Measurements from ENCODE around the gene ST3GAL4.

Gene ST3GAL4

DNA sequence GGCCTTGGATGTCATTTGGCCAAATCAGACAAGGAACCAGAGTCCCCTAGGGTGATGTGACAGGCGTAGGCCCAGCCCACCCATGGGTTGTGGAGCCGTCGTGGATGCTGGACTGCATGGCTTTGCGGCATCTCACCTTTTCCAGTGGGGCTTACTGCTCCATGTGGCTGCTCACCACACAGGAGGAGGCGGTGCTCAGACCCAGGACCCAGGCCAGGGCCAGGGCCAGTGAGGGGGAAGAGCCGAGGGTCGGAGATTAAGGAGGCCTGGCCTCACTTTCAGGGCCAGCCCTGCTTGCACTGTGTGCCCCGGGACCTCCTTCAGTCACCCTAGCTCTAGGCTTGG, 105.6 kb downstream of the ST3GAL4 start:
- Histone ChIP-seq H3K4me1 (ENCODE audit: control insufficient read depth in 1 of 2, insufficient read depth in 1 of 2, low read depth in 1 of 2, low read length in 1 of 2) (peaks cover 18 to 26% of the 10 kb centered on the region in 2 experiments), H3K27me3 (peaks cover 4% of the 10 kb centered on the region), H3K36me3 (no peaks in the 10 kb centered on the region), H3K27ac (no peak overlapping the region), H3K9me3 (no peaks in the 10 kb centered on the region), H3K4me3 (ENCODE audit: low read depth in 1 of 2, low read length in 1 of 2) (no peak overlapping the region)
- TF ChIP-seq, protein P1, sequence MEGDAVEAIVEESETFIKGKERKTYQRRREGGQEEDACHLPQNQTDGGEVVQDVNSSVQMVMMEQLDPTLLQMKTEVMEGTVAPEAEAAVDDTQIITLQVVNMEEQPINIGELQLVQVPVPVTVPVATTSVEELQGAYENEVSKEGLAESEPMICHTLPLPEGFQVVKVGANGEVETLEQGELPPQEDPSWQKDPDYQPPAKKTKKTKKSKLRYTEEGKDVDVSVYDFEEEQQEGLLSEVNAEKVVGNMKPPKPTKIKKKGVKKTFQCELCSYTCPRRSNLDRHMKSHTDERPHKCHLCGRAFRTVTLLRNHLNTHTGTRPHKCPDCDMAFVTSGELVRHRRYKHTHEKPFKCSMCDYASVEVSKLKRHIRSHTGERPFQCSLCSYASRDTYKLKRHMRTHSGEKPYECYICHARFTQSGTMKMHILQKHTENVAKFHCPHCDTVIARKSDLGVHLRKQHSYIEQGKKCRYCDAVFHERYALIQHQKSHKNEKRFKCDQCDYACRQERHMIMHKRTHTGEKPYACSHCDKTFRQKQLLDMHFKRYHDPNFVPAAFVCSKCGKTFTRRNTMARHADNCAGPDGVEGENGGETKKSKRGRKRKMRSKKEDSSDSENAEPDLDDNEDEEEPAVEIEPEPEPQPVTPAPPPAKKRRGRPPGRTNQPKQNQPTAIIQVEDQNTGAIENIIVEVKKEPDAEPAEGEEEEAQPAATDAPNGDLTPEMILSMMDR (IDR thresholded peaks at IDR 0.05): no peak

DNA sequence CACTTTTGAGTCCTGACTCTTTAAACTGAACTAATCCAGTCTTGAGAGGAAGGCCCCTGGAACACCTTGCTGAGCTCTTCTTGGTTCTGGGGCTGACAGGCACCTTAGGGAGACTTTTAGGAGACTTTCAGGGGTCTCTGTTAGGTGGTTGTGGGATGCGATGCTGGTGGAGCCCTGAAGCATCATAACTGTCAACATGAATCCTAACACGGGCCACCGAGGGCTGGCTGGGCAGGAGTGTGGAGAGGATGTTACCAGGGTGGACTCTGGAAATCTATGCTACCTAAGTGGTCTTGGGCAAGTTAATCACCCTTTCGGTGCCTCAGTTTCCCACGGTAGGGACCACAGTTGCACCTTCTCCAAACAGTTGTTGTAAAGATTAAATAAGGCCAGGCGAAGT, 106.5 kb downstream of the ST3GAL4 start:
- Histone ChIP-seq H3K4me1 (ENCODE audit: control insufficient read depth in 1 of 2, insufficient read depth in 1 of 2, low read depth in 1 of 2, low read length in 1 of 2) (peaks cover 18 to 33% of the 10 kb centered on the region in 2 experiments), H3K36me3 (no peaks in the 10 kb centered on the region), H3K27ac (no peak overlapping the region), H3K27me3 (peaks cover 12% of the 10 kb centered on the region), H3K4me3 (ENCODE audit: low read depth in 1 of 2, low read length in 1 of 2) (no peak overlapping the region), H3K9me3 (no peaks in the 10 kb centered on the region)
- TF ChIP-seq, protein P1 (IDR thresholded peaks at IDR 0.05): no peak

DNA sequence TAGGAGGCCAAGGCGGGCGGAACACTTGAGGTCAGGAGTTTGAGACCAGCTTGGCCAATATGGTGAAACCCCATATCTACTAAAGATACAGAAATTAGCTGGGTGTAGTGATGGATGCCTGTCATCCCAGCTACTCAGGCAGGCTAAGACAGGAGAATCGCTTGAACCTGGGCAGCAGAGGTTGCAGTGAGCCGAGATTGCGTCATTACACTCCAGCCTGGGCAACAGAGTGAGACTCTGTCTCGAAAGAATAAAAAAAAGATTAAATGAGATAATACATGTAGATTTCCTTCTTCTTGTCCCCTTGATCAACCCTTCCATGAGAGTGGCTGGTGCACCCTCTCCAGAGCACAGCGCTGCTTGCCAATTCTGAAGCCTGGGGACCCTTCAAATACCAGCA, 106.9 kb downstream of the ST3GAL4 start:
- Histone ChIP-seq H3K27me3 (peaks cover 12% of the 10 kb centered on the region), H3K9me3 (no peaks in the 10 kb centered on the region)
- TF ChIP-seq, protein P1 (IDR thresholded peaks at IDR 0.05): no peak

More for the DNA sequence above, 106.9 kb downstream of the ST3GAL4 start:
- Histone ChIP-seq H3K4me1 (ENCODE audit: control insufficient read depth in 1 of 2, insufficient read depth in 1 of 2, low read depth in 1 of 2, low read length in 1 of 2) (peaks cover 18 to 33% of the 10 kb centered on the region in 2 experiments), H3K27ac (no peak overlapping the region), H3K4me3 (ENCODE audit: low read depth in 1 of 2, low read length in 1 of 2) (no peak overlapping the region), H3K36me3 (no peaks in the 10 kb centered on the region)
